ENCODE results near the gene TLR1.

Gene TLR1

GRCh38 chr4:38774181-38774955 is 30.2 kb downstream of the TLR1 start:
- TF ChIP-seq ZBTB7A (IDR thresholded peaks at IDR 0.05; ENCODE audit: low read depth) (no peak), CEBPB (IDR thresholded peaks at IDR 0.05) (no peak), REST (IDR thresholded peaks at IDR 0.05; ENCODE audit: low read depth) (no peak), YY1 (IDR thresholded peaks at IDR 0.05; ENCODE audit: low read depth) (no peak), TEAD4 (IDR thresholded peaks at IDR 0.05) (no peak), EP300 (IDR thresholded peaks at IDR 0.05; ENCODE audit: borderline replicate concordance) (no peak), RAD21 (IDR thresholded peaks at IDR 0.05; ENCODE audit: low read depth) (no peak), MAX (IDR thresholded peaks at IDR 0.05) (no peak), EGR1 (IDR thresholded peaks at IDR 0.05) (no peak), NFIC (IDR thresholded peaks at IDR 0.05) (no peak), CREB1 (IDR thresholded peaks at IDR 0.05; ENCODE audit: low read depth) (no peak), FOXM1 (IDR thresholded peaks at IDR 0.05; ENCODE audit: borderline replicate concordance, low read depth) (no peak), TAF1 (IDR thresholded peaks at IDR 0.05; ENCODE audit: low read depth) (no peak), USF1 (IDR thresholded peaks at IDR 0.05) (no peak), TCF12 (IDR thresholded peaks at IDR 0.05; ENCODE audit: low read depth) (no peak)

GRCh38 chr4:38769857-38770256 is 34.7 kb downstream of the TLR1 start:
- TF ChIP-seq EP300 (IDR thresholded peaks at IDR 0.05; ENCODE audit: borderline replicate concordance) (no peak), ZBTB7A (IDR thresholded peaks at IDR 0.05; ENCODE audit: low read depth) (no peak), RAD21 (IDR thresholded peaks at IDR 0.05; ENCODE audit: low read depth) (no peak), TEAD4 (IDR thresholded peaks at IDR 0.05) (no peak), TCF12 (IDR thresholded peaks at IDR 0.05; ENCODE audit: low read depth) (no peak), CEBPB (IDR thresholded peaks at IDR 0.05) (no peak), MAX (IDR thresholded peaks at IDR 0.05) (no peak), REST (IDR thresholded peaks at IDR 0.05; ENCODE audit: low read depth) (no peak)

- no peak for TF ChIP-seq NFIC (IDR thresholded peaks at IDR 0.05)
- TF ChIP-seq TCF12 (IDR thresholded peaks at IDR 0.05; ENCODE audit: low read depth) = no peak
- no peak for TF ChIP-seq TAF1 (IDR thresholded peaks at IDR 0.05; ENCODE audit: low read depth)
- TF ChIP-seq EP300 (IDR thresholded peaks at IDR 0.05; ENCODE audit: borderline replicate concordance) = no peak
Measured at GRCh38 chr4:38769441-38769840, 35.1 kb downstream of the TLR1 start.

DNA sequence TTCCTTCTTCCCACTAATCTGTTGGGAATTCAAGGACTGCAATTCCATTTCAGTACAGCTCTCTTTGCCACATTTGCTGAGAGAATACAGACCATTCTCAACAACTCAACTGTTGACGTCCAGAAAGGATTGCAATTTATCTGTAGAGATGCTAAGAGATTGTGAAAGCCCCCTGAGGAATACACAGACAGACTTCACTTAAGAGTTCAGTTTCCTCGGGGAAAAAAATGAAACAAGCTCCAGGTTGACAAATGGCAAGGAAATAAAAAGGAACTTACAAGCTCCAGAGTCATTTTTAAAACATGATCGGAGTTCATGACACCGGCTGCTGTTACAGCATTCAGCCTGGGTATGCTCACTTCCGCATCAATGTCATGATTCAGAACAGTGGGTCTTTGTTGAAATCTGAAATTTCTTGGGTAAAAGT is 35.6 kb downstream of the TLR1 start:
- TF ChIP-seq EGR1 (IDR thresholded peaks at IDR 0.05) = no peak
- no peak for TF ChIP-seq USF1 (IDR thresholded peaks at IDR 0.05)
- no peak for TF ChIP-seq ZBTB7A (IDR thresholded peaks at IDR 0.05; ENCODE audit: low read depth)
- no peak for TF ChIP-seq TAF1 (IDR thresholded peaks at IDR 0.05; ENCODE audit: low read depth)
- no peak for TF ChIP-seq NFIC (IDR thresholded peaks at IDR 0.05)
- no peak for TF ChIP-seq REST (IDR thresholded peaks at IDR 0.05; ENCODE audit: low read depth)
- TF ChIP-seq FOXM1 (IDR thresholded peaks at IDR 0.05; ENCODE audit: borderline replicate concordance, low read depth) = no peak
- no peak for TF ChIP-seq YY1 (IDR thresholded peaks at IDR 0.05; ENCODE audit: low read depth)
- TF ChIP-seq CEBPB (IDR thresholded peaks at IDR 0.05) = no peak
- TF ChIP-seq CREB1 (IDR thresholded peaks at IDR 0.05; ENCODE audit: low read depth) = no peak
- no peak for TF ChIP-seq MAX (IDR thresholded peaks at IDR 0.05)
